ENCODE results near the gene SHMT2.

DNA sequence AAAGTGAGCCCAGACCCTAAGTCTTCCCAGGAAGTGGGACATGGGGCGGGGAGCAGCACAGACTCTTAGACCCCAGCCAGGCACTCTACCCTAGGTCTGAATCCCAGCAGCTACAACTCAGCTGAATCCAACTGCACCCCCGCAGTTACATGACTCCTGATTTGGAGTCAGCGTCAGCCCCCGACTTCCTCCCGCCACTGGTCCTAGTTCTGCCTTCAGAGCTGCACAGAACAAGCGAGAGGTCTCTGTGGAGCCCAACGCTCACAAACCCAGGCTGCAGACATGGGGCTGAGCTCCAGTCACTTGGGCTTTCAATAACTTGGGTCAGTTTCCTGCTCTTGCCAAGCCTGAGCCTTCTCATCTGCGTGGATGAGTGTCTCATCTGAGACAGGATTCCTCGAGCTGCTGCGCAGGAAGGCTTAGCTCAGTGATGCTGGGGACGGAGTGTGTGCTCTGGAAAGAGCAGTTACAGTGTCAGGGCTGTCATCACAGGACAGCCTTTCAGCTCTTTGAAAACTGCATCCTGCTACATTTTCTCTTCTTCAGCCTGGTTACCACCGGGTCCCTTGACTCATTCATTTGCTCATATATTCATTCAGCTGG, 43.5 kb upstream of the SHMT2 start:
- TF ChIP-seq EZH2 (IDR thresholded peaks at IDR 0.05; ENCODE audit: borderline replicate concordance, low read depth, low read length, poor library complexity, severe bottlenecking): no peak
- no peak for TF ChIP-seq CTCF (conservative IDR thresholded peaks at IDR 0.05; ENCODE audit: low read depth, low read length)

All from A673 (cell line).